ENCODE results near the gene MCM6. TPM values are rescaled to one million over a fixed set of nuclear protein-coding genes. Genes with fewer than 3 reads are reported as not detected.

MCM6 gene
- total and polyA plus RNA-seq, 2 experiments from 2014 or later: 74.7 to 133 TPM

GRCh38 chr2:135800513-135801460, 75.5 kb downstream of the MCM6 start:
- peaks cover 20% of the 10 kb centered on the region for H3K36me3 Mint-ChIP-seq (ENCODE audit: low read depth)
- DNase-seq (ENCODE audit: low spot score) (no peak), ATAC-seq (no peak)
- Histone ChIP-seq H3K4me2 (no peak overlapping the region), H2AFZ (no peak overlapping the region), H3K79me2 (replicated peaks; ENCODE audit: insufficient read depth) (no peaks in the 10 kb centered on the region), H3K27me3 (ENCODE audit: insufficient read depth) (no peaks in the 10 kb centered on the region), H3K27ac (ENCODE audit: low read depth) (no peak overlapping the region), H3K4me3 (no peak overlapping the region), H3F3A (replicated peaks; ENCODE audit: low read depth) (no peaks in the 10 kb centered on the region), H3K9me2 (ENCODE audit: insufficient read depth) (no peaks in the 10 kb centered on the region), H3K4me1 (ENCODE audit: insufficient read depth) (no peaks in the 10 kb centered on the region), H3K36me3 (ENCODE audit: insufficient read depth) (no peaks in the 10 kb centered on the region), H4K20me1 (replicated peaks; ENCODE audit: insufficient read depth) (no peaks in the 10 kb centered on the region)
- no peaks in the 10 kb centered on the region for H3K27me3 Mint-ChIP-seq (ENCODE audit: insufficient read depth, low read depth, poor library complexity)
- no peak overlapping the region for H3K4me3 Mint-ChIP-seq
- H3K4me1 Mint-ChIP-seq: 0 out of 3 replicates have a peak, but pooled peaks cover 5% of the 10 kb centered on the region
- no peak overlapping the region for H3K27ac Mint-ChIP-seq
- TF ChIP-seq EZH2phosphoT487 (IDR thresholded peaks at IDR 0.05; ENCODE audit: unreplicated experiment) (no peak), CTCF (conservative IDR thresholded peaks at IDR 0.05; ENCODE audit: low read depth in 2 of 2) (peak in 1 of 2 experiments; percentile 32; a peak in 2 of 4 replicates)
- peaks cover 36% of the 10 kb centered on the region for H3K9me3 Mint-ChIP-seq

- Mint-ChIP-seq H3K4me3 (no peak overlapping the region), H3K27me3 (ENCODE audit: insufficient read depth, low read depth, poor library complexity) (peaks cover 2% of the 10 kb centered on the region), H3K27ac (no peak overlapping the region), H3K9me3 (peaks cover 36% of the 10 kb centered on the region), H3K36me3 (ENCODE audit: low read depth) (peaks cover 20% of the 10 kb centered on the region), H3K4me1 (0 out of 3 replicates have a peak, but pooled peaks cover 5% of the 10 kb centered on the region)
- no peaks in the 10 kb centered on the region for H3K9me2 ChIP-seq (ENCODE audit: insufficient read depth)
- TF ChIP-seq STAT1 (IDR thresholded peaks at IDR 0.05; ENCODE audit: unreplicated experiment): no peak
- peak; percentile 11 to 40; a peak in 3 of 4 replicates for TF ChIP-seq CTCF (conservative IDR thresholded peaks at IDR 0.05; ENCODE audit: low read depth in 2 of 2)
- TF ChIP-seq NANOG (IDR thresholded peaks at IDR 0.05; ENCODE audit: borderline replicate concordance): no peak
- no peak for TF ChIP-seq ZNF331 (CRISPR knock-in tag; IDR thresholded peaks at IDR 0.05; ENCODE audit: low read depth)
- ATAC-seq (no peak), DNase-seq (ENCODE audit: low spot score) (peak; percentile 25)
- H2AFZ ChIP-seq: no peak overlapping the region
- H3F3A ChIP-seq (replicated peaks; ENCODE audit: low read depth): no peaks in the 10 kb centered on the region
- no peaks in the 10 kb centered on the region for H4K20me1 ChIP-seq (replicated peaks; ENCODE audit: insufficient read depth)
- no peaks in the 10 kb centered on the region for H3K36me3 ChIP-seq (ENCODE audit: insufficient read depth)
- no peak overlapping the region for H3K4me3 ChIP-seq
- no peaks in the 10 kb centered on the region for H3K4me1 ChIP-seq (ENCODE audit: insufficient read depth)
- H3K27me3 ChIP-seq (ENCODE audit: insufficient read depth): no peaks in the 10 kb centered on the region
- no peak overlapping the region for H3K27ac ChIP-seq (ENCODE audit: low read depth)
- H3K79me2 ChIP-seq (replicated peaks; ENCODE audit: insufficient read depth): no peaks in the 10 kb centered on the region
- no peak overlapping the region for H3K4me2 ChIP-seq
These were observed 76.5 kb downstream of the MCM6 start for GRCh38 chr2:135799738-135800137.
